OCI-LY1 (cell line): ENCODE measurements around the gene GRM3.

Experiments
- H2AFZ ChIP-seq: fragments of 200-600 bp; sonication (generic), shearing (Covaris generic); 2 replicates; pipeline ENCODE4 v1.6.0; 2014; ENCODE audit warnings: antibody characterized with exemption, mild to moderate bottlenecking, low read length
- H3F3A ChIP-seq: fragments of 200-600 bp; sonication (generic), shearing (Covaris generic); 2 replicates; pipeline ENCODE4 v1.6.0; 2014; ENCODE audit warnings: mild to moderate bottlenecking, antibody characterized with exemption, low read length, moderate library complexity; ENCODE audit not compliant: insufficient read depth
- H3K27ac ChIP-seq: fragments of 200-600 bp; sonication (generic); 2 replicates; pipeline ENCODE4 v1.5.1; 2014; ENCODE audit warnings: low read length, mixed run types, mild to moderate bottlenecking, low read depth; ENCODE audit not compliant: poor library complexity, severe bottlenecking
- H3K27me3 ChIP-seq: fragments of 200-600 bp; sonication (generic); 2 replicates; pipeline ENCODE4 v1.6.0; 2014; ENCODE audit warnings: antibody characterized with exemption, mild to moderate bottlenecking, low read length, moderate library complexity; ENCODE audit not compliant: insufficient read depth
- H3K36me3 ChIP-seq: fragments of 200-600 bp; sonication (generic); 2 replicates; pipeline ENCODE4 v1.6.1; 2014; ENCODE audit warnings: mild to moderate bottlenecking, antibody characterized with exemption, low read length, moderate library complexity, mixed read lengths; ENCODE audit not compliant: insufficient read depth
- H3K4me1 ChIP-seq: fragments of 200-600 bp; sonication (generic); 2 replicates; pipeline ENCODE4 v1.5.1; 2014; ENCODE audit warnings: mild to moderate bottlenecking, low read length, moderate library complexity; ENCODE audit not compliant: insufficient read depth, severe bottlenecking
- H3K4me2 ChIP-seq: fragments of 200-600 bp; sonication (generic), shearing (Covaris generic); 2 replicates; pipeline ENCODE4 v1.6.1; 2014; ENCODE audit warnings: low read length
- H3K4me3 ChIP-seq: fragments of 200-600 bp; sonication (generic); 2 replicates; pipeline ENCODE4 v1.5.1; 2014; ENCODE audit warnings: low read length, low read depth, mild to moderate bottlenecking, mixed read lengths; ENCODE audit not compliant: poor library complexity, severe bottlenecking
- H3K79me2 ChIP-seq: fragments of 200-600 bp; shearing (Covaris generic); 2 replicates; pipeline ENCODE4 v1.6.1; 2016; ENCODE audit warnings: mixed run types, low read length, mixed read lengths; ENCODE audit not compliant: insufficient read depth
- H3K9ac ChIP-seq: fragments of 200-600 bp; sonication (generic), shearing (Covaris generic); 2 replicates; pipeline ENCODE4 v1.6.1; 2014; ENCODE audit warnings: mild to moderate bottlenecking, low read length, mixed read lengths
- H3K9me2 ChIP-seq: fragments of 200-600 bp; sonication (generic), shearing (Covaris generic); 2 replicates; pipeline ENCODE4 v1.6.1; 2014; ENCODE audit warnings: low read depth, mild to moderate bottlenecking, low read length, mixed read lengths
- H3K9me3 ChIP-seq: fragments of 200-600 bp; shearing (Covaris generic); 2 replicates; pipeline ENCODE4 v1.6.1; 2014; ENCODE audit warnings: low read length, mixed read lengths
- H4K20me1 ChIP-seq: fragments of 200-600 bp; sonication (generic), shearing (Covaris generic); 2 replicates; pipeline ENCODE4 v1.6.0; 2016; ENCODE audit warnings: mild to moderate bottlenecking, low read length; ENCODE audit not compliant: insufficient read depth
- CTCF ChIP-seq: fragments of 200-600 bp; sonication (generic), shearing (Covaris generic); IDR thresholded peaks from 2 replicates; pipeline ENCODE4 v1.5.1; 2017; ENCODE audit warnings: mild to moderate bottlenecking, antibody characterized with exemption, low read length, moderate library complexity, mixed read lengths
- EZH2 ChIP-seq: fragments of 200-600 bp; sonication (generic), shearing (Covaris generic); IDR thresholded peaks from 2 replicates; pipeline ENCODE4 v1.8.0; 2017; ENCODE audit warnings: borderline replicate concordance, mixed run types, mild to moderate bottlenecking, antibody characterized with exemption, low read length, moderate library complexity, mixed read lengths

Gene GRM3

GRCh38 chr7:86643561-86644281 lies at the start of gene GRM3:
GRM3 (plus strand) TSS chr7:86643909; CDS start chr7:86765146, 121,237 bp downstream.
- no peaks in the 10 kb centered on the region for H3K9me3 ChIP-seq
- H3K9me2 ChIP-seq = no peaks in the 10 kb centered on the region
- H3K79me2 ChIP-seq = no peaks in the 10 kb centered on the region
- no peaks in the 10 kb centered on the region for H4K20me1 ChIP-seq
- H3F3A ChIP-seq = no peaks in the 10 kb centered on the region
- H3K9ac ChIP-seq = no peak within 1 kb of the TSS
- no peak within 1 kb of the TSS for H2AFZ ChIP-seq
- no peaks in the 10 kb centered on the region for H3K36me3 ChIP-seq
- no peaks in the 10 kb centered on the region for H3K4me1 ChIP-seq
- no peak within 1 kb of the TSS for H3K4me3 ChIP-seq
- TF ChIP-seq EZH2 (no peak), CTCF (no peak)
- H3K27me3 ChIP-seq = no peaks in the 10 kb centered on the region; the same call in 1 of the 2 replicates
- H3K27ac ChIP-seq = no peak within 1 kb of the TSS
- H3K4me2 ChIP-seq = no peak within 1 kb of the TSS

GRCh38 chr7:86598311-86598710 lies 45.4 kb upstream of the GRM3 start:
- no peak overlapping the region for H2AFZ ChIP-seq
- no peaks in the 10 kb centered on the region for H3K79me2 ChIP-seq
- H3K4me1 ChIP-seq = no peaks in the 10 kb centered on the region
- no peaks in the 10 kb centered on the region for H3F3A ChIP-seq
- H3K36me3 ChIP-seq = no peaks in the 10 kb centered on the region
- no peak overlapping the region for H3K27ac ChIP-seq
- H3K4me3 ChIP-seq = no peak overlapping the region
- H4K20me1 ChIP-seq = no peaks in the 10 kb centered on the region
- H3K27me3 ChIP-seq = no peaks in the 10 kb centered on the region
- H3K9me2 ChIP-seq = no peaks in the 10 kb centered on the region
- peak; percentile 77 for TF ChIP-seq CTCF
- no peak for TF ChIP-seq EZH2
- no peak overlapping the region for H3K9ac ChIP-seq
- H3K9me3 ChIP-seq = no peaks in the 10 kb centered on the region
- no peak overlapping the region for H3K4me2 ChIP-seq

- Histone ChIP-seq H3K36me3 (no peaks in the 10 kb centered on the region), H3K9me2 (no peaks in the 10 kb centered on the region), H4K20me1 (no peaks in the 10 kb centered on the region), H3K27ac (no peak overlapping the region), H3K9me3 (no peaks in the 10 kb centered on the region), H3K79me2 (no peaks in the 10 kb centered on the region), H3K9ac (no peak overlapping the region), H3K27me3 (no peaks in the 10 kb centered on the region), H3K4me3 (no peak overlapping the region), H3F3A (no peaks in the 10 kb centered on the region), H3K4me1 (no peaks in the 10 kb centered on the region), H3K4me2 (no peak overlapping the region), H2AFZ (no peak overlapping the region)
- TF ChIP-seq CTCF = no peak
- TF ChIP-seq EZH2 = no peak
These were observed 45.0 kb upstream of the GRM3 start for GRCh38 chr7:86598721-86599120.
